ENCODE data around the gene IDH2.

GRCh38 chr15:90033448-90033847, 68.8 kb downstream of the IDH2 start:
- TF ChIP-seq CTCF (IDR thresholded peaks at IDR 0.05) (no peak), POLR2A (IDR thresholded peaks at IDR 0.05) (no peak)

Measured in testis (tissue), 2 donors.